ENCODE data around the gene ME3. TPM values are rescaled to one million over a fixed set of nuclear protein-coding genes. Genes with fewer than 3 reads are reported as not detected.
A peak's percentile ranks its signal among the peaks of the same experiment; 100 is the strongest.

ME3 gene
- polyA plus RNA-seq, 1 donor (not counting 4 experiments of a cell fraction or from before 2014, with no cell fraction given), result 1.0 TPM

DNA sequence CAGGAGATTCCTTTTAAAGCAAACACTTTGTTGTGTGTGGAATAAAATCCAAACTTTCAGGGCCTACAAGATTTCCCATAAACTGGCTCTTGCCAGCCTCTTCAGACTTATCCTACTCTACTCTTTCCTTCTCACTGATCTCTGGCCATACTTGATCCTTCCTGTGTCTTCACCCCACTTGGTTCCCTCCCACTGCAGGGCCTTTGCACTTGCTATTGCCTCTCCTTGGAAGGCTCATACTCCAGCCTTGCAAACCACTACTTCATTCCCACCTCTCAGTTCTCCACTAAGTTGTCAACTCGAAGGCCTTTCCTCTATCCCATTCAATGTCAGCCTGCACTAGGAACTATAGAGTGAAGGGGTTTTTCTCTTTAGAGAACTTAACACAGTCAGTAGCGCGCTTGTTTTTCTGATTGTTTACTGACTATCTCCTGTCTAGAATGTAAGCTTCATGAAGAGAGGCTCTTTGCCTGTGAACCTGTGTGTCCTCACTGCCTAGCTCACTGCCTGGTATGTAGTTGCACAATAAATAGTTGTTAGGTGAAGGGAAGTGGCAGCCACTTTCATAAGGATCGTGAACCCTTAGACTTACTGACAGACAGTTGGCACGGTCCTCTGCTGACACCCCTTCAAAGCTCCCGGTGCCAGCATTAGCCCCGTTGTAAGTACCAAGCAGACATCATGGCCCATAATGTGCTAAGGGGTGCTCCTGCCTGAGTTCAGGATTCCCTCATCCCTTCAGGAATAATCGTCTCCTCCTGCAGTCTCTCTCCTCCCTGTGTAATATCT lies 833 bp upstream of the ME3 start:
- TF ChIP-seq, protein P1, sequence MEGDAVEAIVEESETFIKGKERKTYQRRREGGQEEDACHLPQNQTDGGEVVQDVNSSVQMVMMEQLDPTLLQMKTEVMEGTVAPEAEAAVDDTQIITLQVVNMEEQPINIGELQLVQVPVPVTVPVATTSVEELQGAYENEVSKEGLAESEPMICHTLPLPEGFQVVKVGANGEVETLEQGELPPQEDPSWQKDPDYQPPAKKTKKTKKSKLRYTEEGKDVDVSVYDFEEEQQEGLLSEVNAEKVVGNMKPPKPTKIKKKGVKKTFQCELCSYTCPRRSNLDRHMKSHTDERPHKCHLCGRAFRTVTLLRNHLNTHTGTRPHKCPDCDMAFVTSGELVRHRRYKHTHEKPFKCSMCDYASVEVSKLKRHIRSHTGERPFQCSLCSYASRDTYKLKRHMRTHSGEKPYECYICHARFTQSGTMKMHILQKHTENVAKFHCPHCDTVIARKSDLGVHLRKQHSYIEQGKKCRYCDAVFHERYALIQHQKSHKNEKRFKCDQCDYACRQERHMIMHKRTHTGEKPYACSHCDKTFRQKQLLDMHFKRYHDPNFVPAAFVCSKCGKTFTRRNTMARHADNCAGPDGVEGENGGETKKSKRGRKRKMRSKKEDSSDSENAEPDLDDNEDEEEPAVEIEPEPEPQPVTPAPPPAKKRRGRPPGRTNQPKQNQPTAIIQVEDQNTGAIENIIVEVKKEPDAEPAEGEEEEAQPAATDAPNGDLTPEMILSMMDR (optimal IDR thresholded peaks at IDR 0.05 in 1 of 3, IDR thresholded peaks at IDR 0.05 in 1 of 3, conservative IDR thresholded peaks at IDR 0.05 in 1 of 3; ENCODE audit: extremely low read depth in 1 of 3, insufficient read depth in 2 of 3, low read length in 3 of 3), result no peak
- TF ChIP-seq EZH2 (IDR thresholded peaks at IDR 0.05; ENCODE audit: low read length), result no peak
- no peak for FAIRE-seq
- dilution Hi-C loops (cut with MboI; ENCODE audit: extremely low pct_ligation_motif_present, low sequenced_read_pairs), result no loop called here
- Histone ChIP-seq H3K9me3 (ENCODE audit: control insufficient read depth, low read depth, low read length) (no peaks in the 10 kb centered on the region), H3K79me2 (ENCODE audit: control insufficient read depth, insufficient read depth, low read length) (no peaks in the 10 kb centered on the region), H3K36me3 (ENCODE audit: control insufficient read depth in 2 of 2, extremely low read depth in 1 of 2, insufficient read depth in 2 of 2, low read length in 2 of 2) (no peaks in the 10 kb centered on the region), H3K9ac (ENCODE audit: control insufficient read depth, extremely low read depth, insufficient read depth, low read length) (no peak overlapping the region), H2AFZ (ENCODE audit: control insufficient read depth, low read length) (no peak overlapping the region), H3K27ac (ENCODE audit: control insufficient read depth, insufficient read depth, low read length) (no peak overlapping the region), H3K4me2 (ENCODE audit: control insufficient read depth, extremely low read depth, insufficient read depth, low read depth, low read length) (no peak overlapping the region), H3K27me3 (ENCODE audit: control insufficient read depth, extremely low read depth, insufficient read depth, low read length) (no peaks in the 10 kb centered on the region), H4K20me1 (ENCODE audit: control insufficient read depth, extremely low read depth, insufficient read depth, low read length) (no peaks in the 10 kb centered on the region), H3K4me3 (ENCODE audit: control insufficient read depth in 2 of 3, extremely low read depth in 1 of 3, insufficient read depth in 2 of 3, low read depth in 1 of 3, low read length in 3 of 3) (no peak overlapping the region), H3K9me1 (ENCODE audit: control insufficient read depth, extremely low read depth, insufficient read depth, low read length) (no peaks in the 10 kb centered on the region), H3K4me1 (ENCODE audit: control insufficient read depth, extremely low read depth, insufficient read depth, low read length) (peaks cover 12% of the 10 kb centered on the region)
- DNase-seq (ENCODE audit: low read depth, low spot score), result no peak

DNA sequence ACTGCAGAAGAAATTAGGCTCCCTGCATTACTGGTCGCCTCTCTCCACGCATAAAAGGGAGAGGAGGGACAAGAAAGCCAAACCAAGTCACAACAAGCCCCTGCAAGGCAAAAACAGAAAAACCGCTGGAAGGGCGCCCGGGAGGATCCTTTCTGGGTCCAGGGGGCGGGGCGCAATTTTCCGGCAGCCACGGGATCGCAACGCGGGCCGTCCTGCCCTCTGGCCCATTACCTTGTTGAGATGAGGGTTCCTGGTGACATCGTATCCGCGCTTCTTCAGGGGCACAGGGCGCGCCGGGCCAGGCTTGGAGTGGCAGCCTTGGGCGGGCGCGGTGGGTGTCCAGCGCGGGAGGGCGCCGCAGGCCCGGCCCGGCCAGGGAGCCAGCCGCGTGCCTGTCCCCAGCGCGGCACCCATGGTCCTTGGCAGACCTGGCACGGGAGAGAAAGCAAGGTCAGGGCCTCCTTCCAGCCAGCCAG lies 847 bp downstream of the ME3 start:
- no peaks in the 10 kb centered on the region for H4K20me1 ChIP-seq (ENCODE audit: control insufficient read depth, extremely low read depth, insufficient read depth, low read length)
- H3K27me3 ChIP-seq (ENCODE audit: control insufficient read depth, extremely low read depth, insufficient read depth, low read length), result no peaks in the 10 kb centered on the region
- H3K27ac ChIP-seq (ENCODE audit: control insufficient read depth, insufficient read depth, low read length), result peak overlapping the region; percentile 34
- dilution Hi-C loops (cut with MboI; ENCODE audit: extremely low pct_ligation_motif_present, low sequenced_read_pairs), result no loop called here
- TF ChIP-seq, protein P1 (optimal IDR thresholded peaks at IDR 0.05 in 1 of 3, IDR thresholded peaks at IDR 0.05 in 1 of 3, conservative IDR thresholded peaks at IDR 0.05 in 1 of 3; ENCODE audit: extremely low read depth in 1 of 3, insufficient read depth in 2 of 3, low read length in 3 of 3), result no peak
- TF ChIP-seq EZH2 (IDR thresholded peaks at IDR 0.05; ENCODE audit: low read length), result no peak
- H3K4me1 ChIP-seq (ENCODE audit: control insufficient read depth, extremely low read depth, insufficient read depth, low read length), result peaks cover 12% of the 10 kb centered on the region
- no peaks in the 10 kb centered on the region for H3K36me3 ChIP-seq (ENCODE audit: control insufficient read depth in 2 of 2, extremely low read depth in 1 of 2, insufficient read depth in 2 of 2, low read length in 2 of 2)
- no peaks in the 10 kb centered on the region for H3K9me1 ChIP-seq (ENCODE audit: control insufficient read depth, extremely low read depth, insufficient read depth, low read length)
- H3K79me2 ChIP-seq (ENCODE audit: control insufficient read depth, insufficient read depth, low read length), result no peaks in the 10 kb centered on the region
- H3K9ac ChIP-seq (ENCODE audit: control insufficient read depth, extremely low read depth, insufficient read depth, low read length), result peak overlapping the region; percentile 67
- FAIRE-seq (no peak), DNase-seq (ENCODE audit: low read depth, low spot score) (no peak)
- no peaks in the 10 kb centered on the region for H3K9me3 ChIP-seq (ENCODE audit: control insufficient read depth, low read depth, low read length)
- H3K4me3 ChIP-seq (ENCODE audit: control insufficient read depth in 2 of 3, extremely low read depth in 1 of 3, insufficient read depth in 2 of 3, low read depth in 1 of 3, low read length in 3 of 3), result peak overlapping the region; percentile 36 to 66 (median 56)
- peak overlapping the region; percentile 65 for H2AFZ ChIP-seq (ENCODE audit: control insufficient read depth, low read length)
- H3K4me2 ChIP-seq (ENCODE audit: control insufficient read depth, extremely low read depth, insufficient read depth, low read depth, low read length), result peak overlapping the region; percentile 93
